HepG2 (cell line): ENCODE results near the gene SLC35F3. TPM values are rescaled to one million over a fixed set of nuclear protein-coding genes. Genes with fewer than 3 reads are reported as not detected.

ENCODE experiments used
- ATAC-seq: fragments of 200-7000 bp; cut with Tn5 transposase; 3 replicates; pipeline ENCODE4 v1.9.1; 2020; ENCODE audit warnings: mild to moderate bottlenecking, moderate library complexity
- BruUV-seq: library from RNA; stranded (reverse); fragments of 400-500 nt; replicated peaks from 2 replicates; lab custom pipeline; 2021; lab: Mats Ljungman, UMichigan
- CTCF ChIA-PET: fragments of 300-600 bp; formaldehyde crosslinking; extraction: SDS; loops from one replicate; lab custom pipeline; 2021; ENCODE audit warnings: low total read pairs, inconsistent platforms, low intra/inter-chr PET ratio; lab: Yijun Ruan, JAX
- POLR2A ChIA-PET: fragments of 350-600 bp; sonication (Branson Sonifier 250); formaldehyde crosslinking; loops from one replicate; lab custom pipeline; 2020; ENCODE audit warnings: antibody characterized with exemption, inconsistent platforms; lab: Yijun Ruan, JAX
- DNase-seq: peaks from one replicate; pipeline ENCODE4 v3.0.0-alpha.2; 2015; ENCODE audit warnings: low spot score
- FAIRE-seq: peaks from 3 replicates; lab custom pipeline; 2011; peaks lifted over from hg19 to GRCh38; lab: Jason Lieb, UNC
- H2AFZ ChIP-seq: one replicate; pipeline ENCODE4 v1.6.1; 2011; ENCODE audit warnings: low read length, inconsistent platforms
- H3K27ac ChIP-seq: fragments of 300-600 bp; 3 replicates; pipeline ENCODE4 v1.8.0; 2011; ENCODE audit warnings: mixed run types, mild to moderate bottlenecking, mixed read lengths, low read length, inconsistent platforms; ENCODE audit not compliant: insufficient read depth; ENCODE audit errors: extremely low read length
- H3K27me3 ChIP-seq, 2 experiments: fragments of 200-600 bp in 1 of 2; 2 replicates in 1 of 2; 3 replicates in 1 of 2; pipeline versions ENCODE4 v1.6.0 to v1.8.0; 2011; ENCODE audit warnings: low read length in 2 of 2, mild to moderate bottlenecking in 2 of 2, moderate library complexity in 2 of 2, inconsistent platforms in 1 of 2; ENCODE audit not compliant: insufficient read depth in 2 of 2, control insufficient read depth in 1 of 2
- H3K36me3 ChIP-seq, 2 experiments: fragments of 200-600 bp in 1 of 2; replicated peaks in 1 of 2; 2 replicates in 1 of 2; 3 replicates in 1 of 2; pipeline versions ENCODE4 v1.5.1 to v1.8.0; 2011; ENCODE audit warnings: low read length in 2 of 2, inconsistent platforms in 1 of 2; ENCODE audit not compliant: insufficient read depth in 2 of 2, control insufficient read depth in 1 of 2
- H3K4me1 ChIP-seq: 2 replicates; pipeline ENCODE4 v1.5.1; 2012; ENCODE audit warnings: low read length, inconsistent platforms; ENCODE audit not compliant: insufficient read depth
- H3K4me2 ChIP-seq: 2 replicates; pipeline ENCODE4 v1.6.0; 2011; ENCODE audit warnings: low read depth, low read length, inconsistent platforms
- H3K4me3 ChIP-seq, 3 experiments: fragments of 200-600 bp in 1 of 3; sonication (generic), shearing (Covaris generic) in 1 of 3; replicated peaks in 1 of 3; 2 replicates each; pipeline ENCODE4 v1.5.1; 2011 to 2016; ENCODE audit warnings: low read length in 3 of 3, inconsistent platforms in 2 of 3, low read depth in 2 of 3, mild to moderate bottlenecking in 2 of 3, control low read depth in 1 of 3, mixed read lengths in 1 of 3; ENCODE audit not compliant: insufficient read depth in 1 of 3
- H3K79me2 ChIP-seq: one replicate; pipeline ENCODE4 v1.6.1; 2011; ENCODE audit warnings: low read length, inconsistent platforms; ENCODE audit not compliant: insufficient read depth
- H3K9ac ChIP-seq: 2 replicates; pipeline ENCODE4 v1.6.0; 2011; ENCODE audit warnings: mild to moderate bottlenecking, low read depth, low read length, inconsistent platforms; ENCODE audit not compliant: insufficient read depth
- H3K9me3 ChIP-seq: 2 replicates; pipeline ENCODE4 v1.5.1; 2012; ENCODE audit warnings: mild to moderate bottlenecking, low read length
- H4K20me1 ChIP-seq: 2 replicates; pipeline ENCODE4 v1.6.0; 2011; ENCODE audit warnings: inconsistent platforms, mild to moderate bottlenecking, low read length, moderate library complexity; ENCODE audit not compliant: insufficient read depth
- ATF7 ChIP-seq, 2 experiments: fragments of 450-650 bp in 1 of 2; sonication (generic) in 1 of 2; formaldehyde crosslinking in 1 of 2; IDR thresholded peaks; 2 replicates each; pipeline versions ENCODE4 v1.4.0 to v1.6.1; 2016 to 2020; ENCODE audit warnings: antibody characterized with exemption in 1 of 2, mild to moderate bottlenecking in 1 of 2, missing genetic modification reagents in 1 of 2
- CREB1 ChIP-seq, 2 experiments: fragments of 450-650 bp in 1 of 2; IDR thresholded peaks; 2 replicates each; pipeline ENCODE4 v1.6.1; 2016 to 2017; ENCODE audit warnings: control low read depth in 1 of 2, mild to moderate bottlenecking in 1 of 2, missing compliant biosample characterization in 1 of 2, missing genetic modification characterization in 1 of 2
- TP53 ChIP-seq: sonication (generic); formaldehyde crosslinking; conservative IDR thresholded peaks from 2 replicates; pipeline ENCODE4 v1.4.0; 2020; ENCODE audit warnings: missing genetic modification reagents
- ZNF557 ChIP-seq: sonication (generic); formaldehyde crosslinking; IDR thresholded peaks from 2 replicates; pipeline ENCODE4 v1.4.0; 2020; ENCODE audit warnings: missing genetic modification reagents
- WGBS: methylation state at CpG from one replicate; pipeline ENCODE4 v1.1.6; 2017; ENCODE audit warnings: low lambda C conversion rate; 5-methylcytosine and 5-hydroxymethylcytosine counted together
- in situ Hi-C: cut with HindIII; loops from 2 replicates; pipeline ENCODE4 v1.10.0; 2017; ENCODE audit warnings: low pct_unique_long_range_greater_than_20kb; ENCODE audit not compliant: extremely low pct_ligation_motif_present
- intact Hi-C: fragments of 100-400 bp; cut with micrococcal nuclease; formaldehyde crosslinking; loops from one replicate; pipeline ENCODE4 v1.10.0; 2022; ENCODE audit not compliant: unreplicated experiment
- polyA plus RNA-seq, 8 experiments: library from polyadenylated mRNA; depleted of rRNA in 3 of 8; stranded (reverse) in 7 of 8; unstranded in 1 of 8; fragments of >200 nt; fragmentation: Illumina TruSeq in 4 of 8; extraction: Trizol in 4 of 8; gene quantifications; 2 replicates each; pipeline versions ENCODE4 v1.2.1 to v1.2.3, GENCODE V29; 2011 to 2016; ENCODE audit warnings: low read depth in 4 of 8, missing spikeins in 1 of 8, mixed read lengths in 1 of 8; ENCODE audit not compliant: insufficient read depth in 1 of 8
- total RNA-seq, 5 experiments: library from RNA; depleted of rRNA; stranded (reverse); fragments of >200 nt; fragmentation: Illumina TruSeq; extraction: Trizol; gene quantifications; 2 replicates each; pipeline ENCODE4 v1.2.3, GENCODE V29; 2016; ENCODE audit warnings: low read depth in 1 of 5
- TF ChIP-seq, protein P1 (sequence below): sonication (generic); formaldehyde crosslinking; IDR thresholded peaks from 2 replicates; pipeline ENCODE4 v1.5.0; 2020; ENCODE audit warnings: mild to moderate bottlenecking, missing genetic modification reagents, moderate library complexity

SLC35F3 gene
- total and polyA plus RNA-seq, 2 of the 13 experiments (the other 11 are each of a cell fraction or from before 2014, with no cell fraction given): not detected

GRCh38 chr1:234288946-234289345 lies 384.5 kb downstream of the SLC35F3 start:
- no peak for FAIRE-seq
- intact Hi-C loops: no loop called here
- in situ Hi-C loops: no loop called here
- DNase-seq: no peak
- Histone ChIP-seq H3K9ac (no peak overlapping the region), H4K20me1 (no peaks in the 10 kb centered on the region), H2AFZ (no peak overlapping the region), H3K4me1 (no peaks in the 10 kb centered on the region), H3K36me3 (no peaks in the 10 kb centered on the region), H3K4me3 (no peak overlapping the region), H3K79me2 (no peaks in the 10 kb centered on the region), H3K27me3 (peaks cover 0 to 15% of the 10 kb centered on the region in 2 experiments; a peak in 1 of 5 replicates), H3K4me2 (no peak overlapping the region), H3K9me3 (no peaks in the 10 kb centered on the region), H3K27ac (no peak overlapping the region)
- CTCF ChIA-PET: no interaction called here
- BruUV-seq: no TSS peak
- no peak for TF ChIP-seq ZNF557 (CRISPR knock-in tag)
- peak; percentile 91 for TF ChIP-seq CREB1 (IDR thresholded peaks at IDR 0.05)
- no peak for TF ChIP-seq CREB1 (CRISPR knock-in tag; IDR thresholded peaks at IDR 0.05)
- TF ChIP-seq, protein P1, sequence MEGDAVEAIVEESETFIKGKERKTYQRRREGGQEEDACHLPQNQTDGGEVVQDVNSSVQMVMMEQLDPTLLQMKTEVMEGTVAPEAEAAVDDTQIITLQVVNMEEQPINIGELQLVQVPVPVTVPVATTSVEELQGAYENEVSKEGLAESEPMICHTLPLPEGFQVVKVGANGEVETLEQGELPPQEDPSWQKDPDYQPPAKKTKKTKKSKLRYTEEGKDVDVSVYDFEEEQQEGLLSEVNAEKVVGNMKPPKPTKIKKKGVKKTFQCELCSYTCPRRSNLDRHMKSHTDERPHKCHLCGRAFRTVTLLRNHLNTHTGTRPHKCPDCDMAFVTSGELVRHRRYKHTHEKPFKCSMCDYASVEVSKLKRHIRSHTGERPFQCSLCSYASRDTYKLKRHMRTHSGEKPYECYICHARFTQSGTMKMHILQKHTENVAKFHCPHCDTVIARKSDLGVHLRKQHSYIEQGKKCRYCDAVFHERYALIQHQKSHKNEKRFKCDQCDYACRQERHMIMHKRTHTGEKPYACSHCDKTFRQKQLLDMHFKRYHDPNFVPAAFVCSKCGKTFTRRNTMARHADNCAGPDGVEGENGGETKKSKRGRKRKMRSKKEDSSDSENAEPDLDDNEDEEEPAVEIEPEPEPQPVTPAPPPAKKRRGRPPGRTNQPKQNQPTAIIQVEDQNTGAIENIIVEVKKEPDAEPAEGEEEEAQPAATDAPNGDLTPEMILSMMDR (CRISPR knock-in tag): no peak
- peak; percentile 97 for TF ChIP-seq ATF7 (IDR thresholded peaks at IDR 0.05)
- no peak for TF ChIP-seq ATF7 (CRISPR knock-in tag; IDR thresholded peaks at IDR 0.05)
- TF ChIP-seq TP53 (CRISPR knock-in tag): no peak
- WGBS: 0% methylated on average over 2 of the region's 2 CpGs
- POLR2A ChIA-PET: no interaction called here
- ATAC-seq: no peak
